CD1c-positive myeloid dendritic cell (primary cell): Measurements from ENCODE around the gene FBXO8.

Experiments used
- DNase-seq: peaks from one replicate; pipeline ENCODE4 v3.0.0-alpha.2; 2016; ENCODE audit errors: extremely low spot score

FBXO8 gene

GRCh38 chr4:174209341-174209740, 74.1 kb downstream of the FBXO8 start:
- DNase-seq = no peak

GRCh38 chr4:174207367-174207766, 76.1 kb downstream of the FBXO8 start:
- no peak for DNase-seq

- no peak for DNase-seq
Measured at GRCh38 chr4:174204164-174204831, 79.2 kb downstream of the FBXO8 start.

- no peak for DNase-seq
Measured at GRCh38 chr4:174201871-174202270, 81.6 kb downstream of the FBXO8 start.

GRCh38 chr4:174199735-174200134, 83.7 kb downstream of the FBXO8 start:
- no peak for DNase-seq

GRCh38 chr4:174198828-174199227, 84.6 kb downstream of the FBXO8 start:
- no peak for DNase-seq

- DNase-seq = no peak
Measured at GRCh38 chr4:174198396-174198795, 85.1 kb downstream of the FBXO8 start.

- DNase-seq = no peak
Measured at GRCh38 chr4:174193438-174194374, 89.8 kb downstream of the FBXO8 start.

GRCh38 chr4:174192943-174193342, 90.5 kb downstream of the FBXO8 start:
- DNase-seq = no peak

- no peak for DNase-seq
Measured at GRCh38 chr4:174190832-174191500, 92.5 kb downstream of the FBXO8 start.

GRCh38 chr4:174189392-174190015, 94.0 kb downstream of the FBXO8 start:
- no peak for DNase-seq
